Glutamatergic neuron (in vitro differentiated cells): Measurements from ENCODE around the gene KIF1C. TPM values are rescaled to one million over a fixed set of nuclear protein-coding genes. Genes with fewer than 3 reads are reported as not detected.

Experiments
- DNase-seq: peaks from one replicate; pipeline ENCODE4 v3.0.0; 2022
- H3K27ac Mint-ChIP-seq: one replicate; pipeline ENCODE4 v1.8.0; 2020; ENCODE audit warnings: mild to moderate bottlenecking, mixed read lengths, inconsistent platforms; ENCODE audit not compliant: unreplicated experiment
- H3K27me3 Mint-ChIP-seq: one replicate; pipeline ENCODE4 v1.8.0; 2020; ENCODE audit warnings: mild to moderate bottlenecking, moderate library complexity, mixed read lengths, inconsistent platforms; ENCODE audit not compliant: unreplicated experiment
- H3K36me3 Mint-ChIP-seq: one replicate; pipeline ENCODE4 v1.8.0; 2020; ENCODE audit warnings: mild to moderate bottlenecking, mixed read lengths, inconsistent platforms; ENCODE audit not compliant: unreplicated experiment
- H3K4me1 Mint-ChIP-seq: one replicate; pipeline ENCODE4 v1.8.0; 2020; ENCODE audit warnings: mild to moderate bottlenecking, low read depth, mixed read lengths, inconsistent platforms; ENCODE audit not compliant: unreplicated experiment
- H3K4me3 Mint-ChIP-seq: one replicate; pipeline ENCODE4 v1.8.0; 2020; ENCODE audit warnings: mild to moderate bottlenecking, mixed read lengths, inconsistent platforms; ENCODE audit not compliant: unreplicated experiment
- H3K9me3 Mint-ChIP-seq: one replicate; pipeline ENCODE4 v1.8.0; 2020; ENCODE audit warnings: mild to moderate bottlenecking, moderate library complexity, mixed read lengths, inconsistent platforms; ENCODE audit not compliant: unreplicated experiment
- CTCF ChIP-seq: fragments of 200-600 bp; sonication (generic); IDR thresholded peaks from one replicate; pipeline ENCODE4 v1.5.0; 2021; ENCODE audit not compliant: partially characterized antibody, unreplicated experiment
- total RNA-seq: library from RNA; stranded (reverse); fragmentation: NEBNext Ultra II Directional; extraction: Animal tissue kit (Norgen Biotek cat#: 25700); gene quantifications from one replicate; pipeline ENCODE4 v1.2.1, GENCODE V29; 2021; ENCODE audit not compliant: unreplicated experiment

KIF1C gene
- total RNA-seq, 1 donor from 2014 or later = 5.6 TPM

- H3K27ac Mint-ChIP-seq = peak overlapping the region; percentile 38
- no peak for TF ChIP-seq CTCF
- peaks cover 5% of the 10 kb centered on the region for H3K36me3 Mint-ChIP-seq
- peaks cover 14% of the 10 kb centered on the region for H3K4me1 Mint-ChIP-seq
- peaks cover 29% of the 10 kb centered on the region for H3K27me3 Mint-ChIP-seq
- no peak overlapping the region for H3K4me3 Mint-ChIP-seq
- no peak for DNase-seq
- peaks cover 7% of the 10 kb centered on the region for H3K9me3 Mint-ChIP-seq
Observed at GRCh38 chr17:4973256-4974114, 24.3 kb upstream of the KIF1C start.

- no peak for TF ChIP-seq CTCF
- Mint-ChIP-seq H3K27ac (no peak overlapping the region), H3K4me1 (peaks cover 9% of the 10 kb centered on the region), H3K27me3 (peaks cover 24% of the 10 kb centered on the region), H3K4me3 (no peak overlapping the region), H3K36me3 (peaks cover 5% of the 10 kb centered on the region), H3K9me3 (peaks cover 7% of the 10 kb centered on the region)
- DNase-seq = no peak
Observed at GRCh38 chr17:4974115-4974670, 23.6 kb upstream of the KIF1C start.

GRCh38 chr17:4978726-4979125 is 19.0 kb upstream of the KIF1C start:
- peaks cover 4% of the 10 kb centered on the region for H3K9me3 Mint-ChIP-seq
- DNase-seq = no peak
- H3K4me3 Mint-ChIP-seq = no peak overlapping the region
- no peak for TF ChIP-seq CTCF
- peaks cover 11% of the 10 kb centered on the region for H3K36me3 Mint-ChIP-seq
- H3K27ac Mint-ChIP-seq = no peak overlapping the region
- H3K27me3 Mint-ChIP-seq = peaks cover 21% of the 10 kb centered on the region
- H3K4me1 Mint-ChIP-seq = peaks cover 10% of the 10 kb centered on the region

- H3K9me3 Mint-ChIP-seq = peaks cover 3% of the 10 kb centered on the region
- peaks cover 9% of the 10 kb centered on the region for H3K4me1 Mint-ChIP-seq
- peaks cover 6% of the 10 kb centered on the region for H3K36me3 Mint-ChIP-seq
- peaks cover 16% of the 10 kb centered on the region for H3K27me3 Mint-ChIP-seq
- peak; percentile 87 for TF ChIP-seq CTCF
- DNase-seq = no peak
- H3K27ac Mint-ChIP-seq = peak overlapping the region; percentile 85
- peak overlapping the region; percentile 56 for H3K4me3 Mint-ChIP-seq
Observed at GRCh38 chr17:4980644-4981216, 17.0 kb upstream of the KIF1C start.

GRCh38 chr17:4982305-4982704 is 15.4 kb upstream of the KIF1C start:
- H3K4me3 Mint-ChIP-seq = no peak overlapping the region
- H3K4me1 Mint-ChIP-seq = peaks cover 9% of the 10 kb centered on the region
- H3K27me3 Mint-ChIP-seq = peaks cover 13% of the 10 kb centered on the region
- TF ChIP-seq CTCF = no peak
- peaks cover 6% of the 10 kb centered on the region for H3K36me3 Mint-ChIP-seq
- DNase-seq = no peak
- no peak overlapping the region for H3K27ac Mint-ChIP-seq
- peaks cover 8% of the 10 kb centered on the region for H3K9me3 Mint-ChIP-seq
